ENCODE results near the gene YWHAE. TPM values are rescaled to one million over a fixed set of nuclear protein-coding genes. Genes with fewer than 3 reads are reported as not detected.
"Not testable (repeated sequence)": the region's sequence is repeated elsewhere in the genome, so short reads cannot be mapped to it uniquely, and the experiment has no call there.

The YWHAE gene
- total RNA-seq = 100 to 1,000 TPM; 564 to 609 TPM

DNA sequence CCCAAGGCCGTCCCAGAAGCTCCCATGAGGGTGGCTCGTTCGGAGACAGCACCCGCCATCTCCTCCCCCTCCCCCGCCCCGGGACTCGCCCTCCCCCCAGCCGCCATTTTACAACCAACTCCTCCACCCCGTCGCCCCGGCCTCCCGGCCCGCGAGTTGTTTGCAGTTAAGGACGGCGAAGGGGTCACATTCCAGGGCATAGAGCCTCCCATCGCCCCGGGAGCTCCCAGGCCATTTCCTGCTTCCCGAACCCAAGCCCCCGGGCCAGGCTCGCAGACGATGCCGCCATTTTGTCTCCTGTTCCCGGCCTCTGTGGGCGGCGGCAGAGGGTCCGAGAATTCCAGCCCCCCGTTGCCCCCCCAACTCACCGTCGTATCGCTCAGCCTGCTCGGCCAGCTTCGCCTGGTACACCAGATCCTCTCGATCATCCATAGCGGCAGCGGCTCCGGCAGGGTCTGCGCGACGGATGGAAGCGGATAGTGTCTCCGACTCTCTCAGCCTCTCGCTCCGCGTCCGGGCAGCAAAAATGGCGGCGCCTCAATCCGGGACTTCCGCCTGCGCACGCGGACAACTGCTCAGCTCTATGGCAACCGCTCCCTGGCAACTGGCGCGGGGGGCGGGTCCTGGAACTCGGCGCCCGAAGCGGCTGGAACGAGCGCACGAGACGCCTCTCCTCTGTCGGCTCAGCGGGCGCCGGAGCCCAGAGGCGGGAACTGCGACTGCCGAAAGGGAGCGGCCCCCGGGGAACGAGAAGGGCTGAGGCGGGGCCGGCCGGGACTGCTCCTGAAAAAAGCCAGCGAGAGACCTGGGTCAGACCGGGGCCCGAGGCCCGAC, at the start of gene YWHAE:
Gene YWHAE, minus strand, starts transcription at position 544 of the 834 bp plus-strand sequence. Its CDS starts 112 bp downstream, at position 432.
- ChIA-PET POLR2A (interaction anchor here (0.6 to 2.1 kb wide), 7 partner anchors 8 to 163 kb away, joined by 3 to 6 read pairs (median 4); partner anchors contain the start of gene PITPNA), CTCF (interaction anchor here (0.6 to 2.1 kb wide), 6 partner anchors 8 to 115 kb away, joined by 3 to 9 read pairs (median 6); no protein-coding TSS in a partner anchor)

DNA sequence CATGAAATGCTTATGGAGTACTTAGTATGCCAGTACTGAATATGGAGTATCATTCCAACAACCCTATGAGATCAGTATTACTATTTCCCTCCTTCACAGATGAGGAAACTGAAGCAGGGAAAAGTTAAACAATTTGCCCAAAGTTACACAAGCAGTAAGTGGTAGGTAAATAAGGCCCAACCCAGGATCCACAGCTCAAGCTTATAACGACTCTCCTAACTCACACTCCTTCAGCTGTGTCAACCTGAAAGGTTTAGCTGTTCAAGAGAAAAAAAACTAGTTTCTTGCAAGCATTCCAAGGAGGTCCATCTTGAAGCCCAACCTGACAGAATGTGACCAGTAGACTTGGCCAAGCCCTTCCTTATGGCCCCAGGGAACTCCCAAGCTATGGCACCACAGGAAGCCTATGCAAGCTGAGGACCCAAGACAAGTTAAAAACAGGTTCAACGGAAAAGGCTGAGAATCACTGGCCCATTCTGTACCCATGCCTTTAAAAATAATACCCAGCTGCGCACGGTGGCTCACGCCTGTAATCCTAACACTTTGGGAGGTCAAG, 49.5 kb upstream of the YWHAE start:
- ChIA-PET POLR2A (no interaction called here), CTCF (interaction anchor here (0.5 to 1.0 kb wide), 3 partner anchors 12 to 261 kb away, joined by 3 to 4 read pairs (median 3); no protein-coding TSS in a partner anchor)

DNA sequence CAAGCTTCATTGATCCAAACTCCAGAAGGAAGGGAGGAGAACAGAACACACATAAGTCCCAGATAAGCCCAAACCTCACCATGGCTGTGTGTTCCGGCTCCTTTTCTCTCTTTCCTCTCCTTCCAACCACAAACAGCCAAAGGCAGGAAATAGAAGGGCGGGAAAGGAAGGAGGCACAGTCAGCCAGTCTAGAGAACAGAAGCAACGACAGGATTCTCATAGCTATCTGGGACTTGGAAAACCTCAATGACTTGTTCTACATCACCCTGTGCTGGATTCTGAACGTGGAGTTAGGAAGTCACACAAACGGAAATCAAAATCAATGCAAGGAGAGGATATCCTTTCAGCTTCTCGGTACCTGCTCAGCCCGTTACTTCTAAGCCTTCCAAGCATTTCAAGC, 47.0 kb upstream of the YWHAE start:
- ChIA-PET CTCF (no interaction called here), POLR2A (interaction anchor here (0.6 kb wide), 1 partner anchor 192 kb away, joined by 3 read pairs; no protein-coding TSS in a partner anchor)

DNA sequence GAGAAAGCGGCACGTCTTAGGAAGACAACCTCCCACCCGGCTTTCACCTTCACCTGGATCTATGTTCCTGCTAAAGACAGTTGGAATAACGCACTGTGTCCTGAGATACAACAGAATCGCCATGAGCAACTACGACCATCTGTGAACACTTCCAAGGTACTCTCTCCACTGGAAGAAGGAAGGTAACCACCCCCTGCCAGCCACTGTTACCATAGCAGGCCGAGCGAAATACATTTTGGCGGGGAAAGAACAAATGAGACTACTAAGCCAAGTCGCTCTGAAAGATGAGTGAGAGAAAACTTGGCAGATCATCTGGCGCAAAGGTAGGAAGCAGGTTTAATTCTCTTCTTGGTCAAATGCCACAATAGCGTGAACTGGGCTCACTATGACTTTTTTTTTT, 46.2 kb upstream of the YWHAE start:
- ChIA-PET POLR2A (interaction anchor here (0.6 kb wide), 1 partner anchor 193 kb away, joined by 3 read pairs; no protein-coding TSS in a partner anchor), CTCF (interaction anchor here (0.6 to 1.2 kb wide), 2 partner anchors 12 to 260 kb away, joined by 3 read pairs; no protein-coding TSS in a partner anchor)

DNA sequence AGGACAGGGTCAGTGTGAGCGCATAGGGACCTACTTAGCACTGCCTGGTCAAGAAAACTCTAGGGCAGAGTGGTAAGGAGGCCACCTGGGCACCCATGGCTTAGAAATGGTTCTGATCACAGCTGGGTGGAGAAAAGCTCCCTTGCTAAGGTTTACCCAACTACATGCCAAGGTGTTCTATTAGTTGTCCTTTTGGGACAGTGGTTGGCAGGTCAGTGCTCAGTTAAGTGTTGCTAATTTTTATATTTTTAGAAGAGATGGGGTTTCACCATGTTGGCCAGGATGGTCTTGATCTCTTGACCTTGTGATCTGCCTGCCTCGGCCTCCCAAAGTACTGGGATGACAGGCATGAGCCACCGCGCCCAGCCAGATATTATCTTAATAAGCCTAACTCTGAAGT, 45.7 kb upstream of the YWHAE start:
- CTCF ChIA-PET = interaction anchor here (0.8 to 1.2 kb wide), 2 partner anchors 12 to 176 kb away, joined by 3 read pairs; no protein-coding TSS in a partner anchor
- POLR2A ChIA-PET = not testable (repeated sequence)

DNA sequence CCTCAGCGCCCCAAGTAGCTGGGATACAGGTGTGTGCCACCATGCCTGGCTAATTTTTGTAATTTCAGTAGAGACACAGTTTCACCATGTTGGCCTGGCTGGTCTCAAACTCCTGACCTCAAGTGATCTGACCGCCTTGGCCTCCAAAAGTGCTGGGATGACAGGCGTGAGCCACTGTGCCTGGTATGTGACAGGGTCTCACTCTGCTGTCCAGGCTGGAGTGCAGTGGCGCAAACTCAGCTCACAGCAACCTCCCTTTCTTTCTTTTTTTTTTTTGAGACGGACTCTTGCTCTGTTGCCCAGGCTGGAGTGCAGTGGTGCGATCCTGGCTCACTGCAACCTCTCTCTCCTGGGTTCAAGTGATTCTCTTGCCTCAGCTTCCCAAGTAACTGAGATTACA, 42.7 kb upstream of the YWHAE start:
- CTCF ChIA-PET = not testable (repeated sequence)
- POLR2A ChIA-PET = interaction anchor here (0.6 kb wide), 1 partner anchor 188 kb away, joined by 8 read pairs; no protein-coding TSS in a partner anchor

DNA sequence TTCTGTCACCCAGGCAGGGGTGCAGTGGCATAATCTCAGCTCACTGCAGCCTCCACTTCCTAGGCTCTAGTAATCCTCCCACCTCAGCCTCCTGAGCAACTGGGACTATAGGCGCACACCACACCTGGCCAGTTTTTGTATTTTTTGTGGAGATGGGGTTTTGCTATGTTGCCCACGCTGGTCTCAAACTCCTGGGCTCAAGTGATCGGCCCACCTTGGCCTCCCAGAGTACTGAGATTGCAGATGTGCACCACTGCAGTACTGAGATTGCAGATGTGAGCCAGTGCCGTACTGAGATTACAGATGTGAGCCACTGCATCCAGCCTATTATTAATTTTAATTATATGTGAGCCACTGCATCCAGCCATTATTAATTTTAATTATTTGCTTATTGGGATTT, 42.2 kb upstream of the YWHAE start:
- POLR2A ChIA-PET = interaction anchor here (0.6 kb wide), 1 partner anchor 24 kb away, joined by 6 read pairs; no protein-coding TSS in a partner anchor
- CTCF ChIA-PET = no interaction called here

DNA sequence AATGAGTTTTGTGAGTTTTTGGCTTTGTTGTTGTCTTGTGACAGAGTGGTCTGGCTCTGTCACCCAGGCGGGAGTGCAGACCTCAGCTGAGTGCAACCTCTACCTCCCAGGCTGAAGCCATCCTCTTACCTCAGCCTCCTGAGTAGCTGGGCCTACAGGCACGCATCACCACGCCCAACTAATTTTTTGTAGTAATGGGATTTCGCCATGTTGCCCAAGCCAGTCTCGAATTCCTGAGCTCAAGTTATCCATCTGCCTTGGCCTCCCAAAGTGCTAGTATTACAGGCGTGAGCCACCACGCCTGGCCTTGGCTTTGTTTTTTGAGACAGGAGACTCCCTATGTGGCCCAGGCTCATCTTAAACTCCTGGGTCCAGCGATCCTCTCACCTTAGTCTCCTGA, 40.9 kb upstream of the YWHAE start:
- POLR2A ChIA-PET = no interaction called here
- CTCF ChIA-PET = no interaction called here

DNA sequence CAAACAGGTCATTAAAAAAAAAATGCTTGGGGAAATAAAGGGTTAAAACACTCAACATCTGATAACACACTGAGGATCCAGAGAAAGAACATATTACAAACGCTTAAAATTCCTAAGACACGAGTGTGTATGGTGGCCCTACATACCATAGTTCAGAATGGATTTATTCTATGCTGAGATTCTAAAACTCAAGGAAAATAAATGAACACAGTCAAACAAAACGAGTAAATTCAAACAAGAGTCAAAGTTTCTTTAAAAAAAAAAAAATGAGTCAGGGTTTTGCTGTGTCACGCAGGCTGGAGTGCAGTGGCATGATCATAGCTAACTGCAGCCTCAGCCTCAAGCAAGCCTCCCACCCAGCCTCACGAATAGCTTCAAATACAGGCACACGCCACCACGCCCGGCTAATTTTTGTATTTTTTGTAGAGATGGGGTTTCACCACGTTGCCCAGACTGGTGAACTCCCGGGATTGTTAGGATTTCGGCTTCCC, 38.6 kb upstream of the YWHAE start:
- ChIA-PET POLR2A (interaction anchor here (0.5 kb wide), 1 partner anchor 87 kb away, joined by 4 read pairs; no protein-coding TSS in a partner anchor), CTCF (no interaction called here)

DNA sequence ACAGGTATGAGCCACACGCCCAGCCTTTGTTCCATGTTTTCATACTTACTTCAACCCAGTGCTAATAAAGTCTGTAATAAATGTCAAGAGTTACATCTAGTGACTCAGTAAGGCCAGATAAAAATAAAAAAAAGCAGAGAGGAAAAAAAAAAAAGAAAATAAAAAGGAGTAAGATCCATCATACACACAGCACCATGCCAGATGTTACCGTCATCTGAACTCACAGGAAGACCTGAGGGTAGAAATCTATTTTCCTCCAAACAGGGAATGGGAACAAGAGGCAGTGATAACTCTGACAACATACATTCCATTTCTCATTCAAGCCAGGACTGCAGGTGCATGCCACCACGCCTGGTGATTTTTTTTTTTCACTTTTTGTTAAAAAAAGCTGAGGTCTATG, 35.3 kb upstream of the YWHAE start:
- POLR2A ChIA-PET = no interaction called here
- CTCF ChIA-PET = interaction anchor here (0.7 kb wide), 1 partner anchor 167 kb away, joined by 5 read pairs; no protein-coding TSS in a partner anchor

DNA sequence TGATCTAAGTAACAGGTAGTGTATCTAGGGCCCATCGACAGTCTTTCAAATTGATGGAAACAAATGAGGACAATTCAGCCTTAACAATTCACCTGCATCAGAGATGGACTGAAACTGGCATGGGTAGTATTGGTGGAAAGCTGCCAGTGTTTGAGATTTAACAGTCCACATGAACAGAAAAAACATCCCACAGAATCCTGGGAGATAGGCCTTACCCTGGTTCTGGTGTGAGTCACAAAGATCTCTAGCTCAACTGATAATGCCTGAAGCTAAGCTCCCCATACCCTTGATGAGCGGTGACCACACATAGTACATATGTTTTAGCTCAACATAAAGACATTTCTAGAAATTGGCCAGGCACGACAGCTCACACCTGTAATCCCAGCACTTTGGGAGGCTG, 34.1 kb upstream of the YWHAE start:
- ChIA-PET POLR2A (interaction anchor here (0.6 to 0.7 kb wide), 2 partner anchors 48 to 486 kb away, joined by 7 to 9 read pairs; no protein-coding TSS in a partner anchor), CTCF (interaction anchor here (0.7 kb wide), 1 partner anchor 86 kb away, joined by 3 read pairs; no protein-coding TSS in a partner anchor)

DNA sequence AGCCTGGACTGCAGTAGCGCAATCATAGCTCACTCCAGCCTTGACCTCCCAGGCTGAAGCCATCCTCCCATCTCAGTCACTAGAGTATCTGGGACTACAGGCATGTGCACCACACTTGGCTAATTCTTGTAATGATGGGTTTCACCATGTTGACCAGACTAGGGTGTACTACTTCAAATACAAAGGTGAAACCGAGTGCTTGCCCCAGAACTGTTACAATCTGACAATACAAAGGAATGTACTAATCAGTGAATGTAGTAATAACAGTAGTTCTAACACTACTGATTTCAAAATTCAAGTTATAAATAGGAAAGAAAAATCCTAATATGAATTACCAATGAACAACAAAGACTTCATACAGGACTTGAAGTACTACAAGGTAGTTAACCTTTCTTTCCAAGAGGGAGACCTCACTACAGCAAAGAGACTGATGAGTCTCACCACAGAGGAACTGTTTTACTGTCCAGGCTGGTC, 31.6 kb upstream of the YWHAE start:
- CTCF ChIA-PET = interaction anchor here (0.9 kb wide), 1 partner anchor 70 kb away, joined by 4 read pairs; no protein-coding TSS in a partner anchor
- POLR2A ChIA-PET = no interaction called here

DNA sequence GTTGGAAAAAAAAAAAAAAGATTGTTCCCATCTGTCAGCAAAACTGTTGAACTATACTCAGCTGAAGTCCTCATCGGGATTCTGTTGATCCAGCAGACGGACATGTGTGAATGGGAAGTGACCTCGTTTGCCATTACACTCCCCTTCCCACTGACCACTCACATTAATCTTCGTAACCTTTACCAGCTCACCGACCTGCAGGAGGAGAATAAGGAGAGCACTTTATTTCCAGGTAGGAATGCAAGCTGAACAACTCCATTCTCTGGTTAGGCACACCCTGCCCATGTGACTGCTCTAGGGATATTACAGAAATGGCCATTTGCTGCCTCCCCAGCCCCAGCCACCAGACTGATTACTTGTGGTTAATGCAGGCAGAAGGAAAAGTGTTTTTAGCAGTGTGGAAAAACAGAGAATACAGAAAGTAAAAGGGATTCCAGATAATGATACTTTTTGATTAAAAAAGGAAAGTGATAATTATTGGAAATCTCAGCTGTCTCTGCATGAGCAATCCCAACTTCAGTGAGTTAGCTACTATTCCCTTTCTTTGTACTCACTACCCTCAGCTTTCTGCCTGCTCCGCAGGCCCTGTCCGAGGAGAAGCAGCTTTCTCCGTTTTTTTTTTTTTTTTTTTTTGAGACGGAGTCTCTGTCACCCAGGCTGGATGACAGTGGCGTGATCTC, 23.6 kb upstream of the YWHAE start:
- CTCF ChIA-PET = no interaction called here
- POLR2A ChIA-PET = no interaction called here

DNA sequence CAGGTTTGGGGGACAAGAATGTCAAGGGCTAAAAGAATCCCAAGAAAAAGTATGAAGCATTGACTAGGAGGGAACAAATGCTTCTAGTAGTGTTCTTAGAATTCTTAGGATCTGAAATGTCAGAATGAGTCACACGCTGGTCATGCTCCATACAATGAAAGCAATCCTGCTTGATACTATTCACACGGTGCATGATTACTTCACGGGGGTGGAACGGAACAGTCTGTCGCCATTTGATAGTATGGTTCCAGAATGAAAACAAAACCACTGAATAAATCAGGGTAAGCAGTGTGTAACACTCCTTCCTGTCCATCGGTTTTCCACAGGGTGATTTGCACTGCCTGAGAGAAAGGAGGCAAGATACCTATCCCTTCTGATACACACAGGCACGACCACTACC, 22.9 kb upstream of the YWHAE start:
- ChIA-PET POLR2A (no interaction called here), CTCF (no interaction called here)

DNA sequence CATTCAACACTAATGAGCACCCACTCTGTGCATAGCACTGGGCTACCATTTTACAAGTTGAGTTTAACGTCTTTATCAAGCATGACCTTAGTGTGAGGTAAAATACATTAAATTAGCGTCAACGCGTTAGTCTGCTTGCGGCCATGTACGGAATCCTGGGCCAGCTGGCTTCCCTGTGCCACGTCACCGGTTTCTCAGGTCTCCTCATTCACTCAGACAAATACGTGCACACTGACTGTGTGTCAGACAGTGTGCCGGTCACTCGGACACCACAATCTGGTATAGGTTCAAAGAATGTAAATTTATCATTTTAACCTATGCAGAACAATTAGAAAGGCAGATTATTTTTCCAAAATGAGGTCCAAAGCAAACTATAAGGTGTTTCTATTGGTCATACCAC, 21.4 kb upstream of the YWHAE start:
- CTCF ChIA-PET = no interaction called here
- POLR2A ChIA-PET = no interaction called here

DNA sequence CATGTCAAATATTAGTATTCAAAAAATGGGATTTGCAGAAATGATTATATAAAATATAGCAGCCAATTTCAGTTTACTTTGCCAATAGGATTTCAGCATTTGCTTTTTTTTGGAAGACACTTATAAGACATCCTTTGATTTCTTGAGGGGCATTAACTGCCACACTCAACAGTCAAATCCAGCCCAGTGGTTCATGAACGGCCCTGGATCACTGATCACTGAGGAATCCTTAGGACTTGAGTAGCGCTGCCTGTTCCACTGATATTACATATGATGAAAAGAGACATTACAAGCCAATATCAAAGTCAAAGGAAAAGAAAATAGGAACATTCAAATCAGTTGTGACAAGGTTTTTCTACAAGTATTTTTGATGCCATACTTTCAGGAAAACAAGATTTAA, 21.0 kb upstream of the YWHAE start:
- ChIA-PET CTCF (no interaction called here), POLR2A (no interaction called here)

DNA sequence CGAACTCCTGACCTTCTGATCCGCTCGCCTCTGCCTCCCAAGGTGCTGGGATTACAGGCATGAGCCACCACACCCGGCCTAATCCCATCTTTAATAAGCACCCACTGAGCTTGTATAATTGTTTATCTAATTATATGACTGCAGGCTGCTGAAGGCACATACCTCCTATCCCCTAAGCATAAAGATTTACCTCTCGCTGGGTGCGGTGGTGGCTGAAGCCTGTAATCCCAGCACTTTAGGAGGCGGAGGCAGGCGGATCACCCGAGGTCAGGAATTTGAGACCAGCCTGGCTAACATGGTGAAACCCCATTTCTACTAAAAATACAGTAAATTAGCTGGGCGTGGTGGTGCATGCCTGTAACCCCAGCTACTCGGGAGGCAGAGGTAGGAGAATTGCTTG, 20.1 kb upstream of the YWHAE start:
- ChIA-PET POLR2A (no interaction called here), CTCF (no interaction called here)

DNA sequence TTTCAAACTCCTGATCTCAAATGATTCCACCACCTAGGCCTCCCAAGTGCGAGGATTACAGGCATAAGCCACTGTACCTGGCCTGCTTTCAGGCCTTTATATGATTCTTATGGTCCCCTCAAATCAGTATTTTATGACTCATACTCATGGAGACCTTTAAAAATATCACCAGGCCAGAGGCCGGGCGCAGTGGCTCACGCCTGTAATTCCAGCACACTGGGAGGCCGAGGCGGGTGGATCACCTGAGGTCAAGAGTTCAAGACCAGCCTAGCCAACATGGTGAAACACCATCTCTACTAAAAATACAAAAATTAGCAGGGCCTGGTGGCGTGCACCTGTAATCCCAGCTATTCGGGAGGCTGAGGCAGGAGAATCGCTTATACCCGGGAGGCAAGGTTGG, 18.5 kb upstream of the YWHAE start:
- CTCF ChIA-PET = interaction anchor here (0.6 to 1.4 kb wide), 2 partner anchors 12 to 53 kb away, joined by 3 read pairs; no protein-coding TSS in a partner anchor
- POLR2A ChIA-PET = not testable (repeated sequence)

DNA sequence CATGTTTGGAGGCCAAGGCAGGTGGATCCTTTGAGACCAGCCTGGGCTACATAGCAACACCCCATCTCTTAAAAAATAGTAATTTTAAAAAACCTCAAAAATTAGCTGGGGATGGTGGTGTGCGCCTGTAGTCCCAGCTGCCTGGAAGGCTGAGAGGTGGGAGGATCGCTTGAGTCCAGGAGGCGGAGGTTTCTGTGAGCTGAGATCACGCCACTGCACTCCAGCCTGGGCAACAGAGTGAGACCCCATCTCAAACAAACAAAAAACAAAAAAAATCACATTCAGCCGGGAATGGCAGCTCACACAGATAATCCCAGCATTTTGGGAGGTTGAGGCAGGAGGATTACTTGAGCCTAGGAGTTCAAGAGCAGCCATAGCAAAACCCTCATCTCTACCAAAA, 16.4 kb upstream of the YWHAE start:
- ChIA-PET CTCF (interaction anchor here (0.7 to 1.4 kb wide), 2 partner anchors 28 to 51 kb away, joined by 3 to 5 read pairs; no protein-coding TSS in a partner anchor), POLR2A (no interaction called here)

All from activated CD8-positive, alpha-beta memory T cell treated with anti-CD3 and anti-CD28 coated beads for 36 hours (primary cell).